HepG2 (cell line): Measurements from ENCODE around the gene WDR11. TPM values are rescaled to one million over a fixed set of nuclear protein-coding genes. Genes with fewer than 3 reads are reported as not detected.

Experiments
- ATAC-seq: fragments of 200-7000 bp; cut with Tn5 transposase; 3 replicates; pipeline ENCODE4 v1.9.1; 2020; ENCODE audit warnings: mild to moderate bottlenecking, moderate library complexity
- BruUV-seq: library from RNA; stranded (reverse); fragments of 400-500 nt; replicated peaks from 2 replicates; lab custom pipeline; 2021; lab: Mats Ljungman, UMichigan
- CTCF ChIA-PET: fragments of 300-600 bp; formaldehyde crosslinking; extraction: SDS; loops from one replicate; lab custom pipeline; 2021; ENCODE audit warnings: low total read pairs, inconsistent platforms, low intra/inter-chr PET ratio; lab: Yijun Ruan, JAX
- POLR2A ChIA-PET: fragments of 350-600 bp; sonication (Branson Sonifier 250); formaldehyde crosslinking; loops from one replicate; lab custom pipeline; 2020; ENCODE audit warnings: antibody characterized with exemption, inconsistent platforms; lab: Yijun Ruan, JAX
- DNase-seq: peaks from one replicate; pipeline ENCODE4 v3.0.0-alpha.2; 2015; ENCODE audit warnings: low spot score
- FAIRE-seq: peaks from 3 replicates; lab custom pipeline; 2011; peaks lifted over from hg19 to GRCh38; lab: Jason Lieb, UNC
- H2AFZ ChIP-seq: one replicate; pipeline ENCODE4 v1.6.1; 2011; ENCODE audit warnings: low read length, inconsistent platforms
- H3K27ac ChIP-seq: fragments of 300-600 bp; 3 replicates; pipeline ENCODE4 v1.8.0; 2011; ENCODE audit warnings: mixed run types, mild to moderate bottlenecking, mixed read lengths, low read length, inconsistent platforms; ENCODE audit not compliant: insufficient read depth; ENCODE audit errors: extremely low read length
- H3K27me3 ChIP-seq, 2 experiments: fragments of 200-600 bp in 1 of 2; 2 replicates in 1 of 2; 3 replicates in 1 of 2; pipeline versions ENCODE4 v1.6.0 to v1.8.0; 2011; ENCODE audit warnings: low read length in 2 of 2, mild to moderate bottlenecking in 2 of 2, moderate library complexity in 2 of 2, inconsistent platforms in 1 of 2; ENCODE audit not compliant: insufficient read depth in 2 of 2, control insufficient read depth in 1 of 2
- H3K36me3 ChIP-seq, 2 experiments: fragments of 200-600 bp in 1 of 2; replicated peaks in 1 of 2; 2 replicates in 1 of 2; 3 replicates in 1 of 2; pipeline versions ENCODE4 v1.5.1 to v1.8.0; 2011; ENCODE audit warnings: low read length in 2 of 2, inconsistent platforms in 1 of 2; ENCODE audit not compliant: insufficient read depth in 2 of 2, control insufficient read depth in 1 of 2
- H3K4me1 ChIP-seq: 2 replicates; pipeline ENCODE4 v1.5.1; 2012; ENCODE audit warnings: low read length, inconsistent platforms; ENCODE audit not compliant: insufficient read depth
- H3K4me2 ChIP-seq: 2 replicates; pipeline ENCODE4 v1.6.0; 2011; ENCODE audit warnings: low read depth, low read length, inconsistent platforms
- H3K4me3 ChIP-seq, 3 experiments: fragments of 200-600 bp in 1 of 3; sonication (generic), shearing (Covaris generic) in 1 of 3; replicated peaks in 1 of 3; 2 replicates each; pipeline ENCODE4 v1.5.1; 2011 to 2016; ENCODE audit warnings: low read length in 3 of 3, inconsistent platforms in 2 of 3, low read depth in 2 of 3, mild to moderate bottlenecking in 2 of 3, control low read depth in 1 of 3, mixed read lengths in 1 of 3; ENCODE audit not compliant: insufficient read depth in 1 of 3
- H3K79me2 ChIP-seq: one replicate; pipeline ENCODE4 v1.6.1; 2011; ENCODE audit warnings: low read length, inconsistent platforms; ENCODE audit not compliant: insufficient read depth
- H3K9ac ChIP-seq: 2 replicates; pipeline ENCODE4 v1.6.0; 2011; ENCODE audit warnings: mild to moderate bottlenecking, low read depth, low read length, inconsistent platforms; ENCODE audit not compliant: insufficient read depth
- H3K9me3 ChIP-seq: 2 replicates; pipeline ENCODE4 v1.5.1; 2012; ENCODE audit warnings: mild to moderate bottlenecking, low read length
- H4K20me1 ChIP-seq: 2 replicates; pipeline ENCODE4 v1.6.0; 2011; ENCODE audit warnings: inconsistent platforms, mild to moderate bottlenecking, low read length, moderate library complexity; ENCODE audit not compliant: insufficient read depth
- AGO1 ChIP-seq: fragments of 200-400 bp; formaldehyde crosslinking; IDR thresholded peaks from 2 replicates; pipeline ENCODE4 v1.6.1; 2017; ENCODE audit warnings: mild to moderate bottlenecking, low read depth, low read length, moderate library complexity; ENCODE audit not compliant: poor library complexity, severe bottlenecking
- DMAP1 ChIP-seq: IDR thresholded peaks from 2 replicates; pipeline ENCODE4 v1.6.1; 2016
- NONO ChIP-seq, 2 experiments: fragments of 450-650 bp in 1 of 2; sonication (generic) in 1 of 2; formaldehyde crosslinking in 1 of 2; IDR thresholded peaks in 1 of 2; conservative IDR thresholded peaks in 1 of 2; 2 replicates each; pipeline versions ENCODE4 v1.6.1 to v1.8.0; 2017 to 2022; ENCODE audit warnings: mild to moderate bottlenecking in 1 of 2, missing genetic modification reagents in 1 of 2, moderate library complexity in 1 of 2
- SMAD1 ChIP-seq: sonication (generic); formaldehyde crosslinking; IDR thresholded peaks from 2 replicates; pipeline ENCODE4 v1.4.0; 2020; ENCODE audit warnings: missing genetic modification reagents, low read depth, mild to moderate bottlenecking, borderline replicate concordance
- SRY ChIP-seq: sonication (generic); formaldehyde crosslinking; IDR thresholded peaks from 2 replicates; pipeline ENCODE4 v1.8.0; 2022; ENCODE audit warnings: mild to moderate bottlenecking, missing genetic modification reagents
- ZBTB7A ChIP-seq: sonication (generic); formaldehyde crosslinking; IDR thresholded peaks from 2 replicates; pipeline ENCODE4 v1.8.0; 2022; ENCODE audit warnings: mild to moderate bottlenecking, missing genetic modification reagents
- ZNF430 ChIP-seq: sonication (generic); formaldehyde crosslinking; IDR thresholded peaks from 2 replicates; pipeline ENCODE4 v1.9.0; 2021; ENCODE audit warnings: mild to moderate bottlenecking, missing genetic modification reagents
- ZNF570 ChIP-seq: sonication (generic); formaldehyde crosslinking; IDR thresholded peaks from 2 replicates; pipeline ENCODE4 v1.4.0; 2020; ENCODE audit warnings: mild to moderate bottlenecking, missing genetic modification reagents, borderline replicate concordance
- ZNF703 ChIP-seq: sonication (generic); formaldehyde crosslinking; IDR thresholded peaks from 2 replicates; pipeline ENCODE4 v1.5.1; 2020; ENCODE audit warnings: missing genetic modification reagents, mild to moderate bottlenecking, moderate library complexity, borderline replicate concordance
- ZNF792 ChIP-seq: IDR thresholded peaks from 2 replicates; pipeline ENCODE4 v1.6.1; 2016
- ZSCAN22 ChIP-seq: sonication (generic); formaldehyde crosslinking; IDR thresholded peaks from 2 replicates; pipeline ENCODE4 v1.4.0; 2020; ENCODE audit warnings: mild to moderate bottlenecking, missing genetic modification reagents
- WGBS: methylation state at CpG from one replicate; pipeline ENCODE4 v1.1.6; 2017; ENCODE audit warnings: low lambda C conversion rate; 5-methylcytosine and 5-hydroxymethylcytosine counted together
- in situ Hi-C: cut with HindIII; loops from 2 replicates; pipeline ENCODE4 v1.10.0; 2017; ENCODE audit warnings: low pct_unique_long_range_greater_than_20kb; ENCODE audit not compliant: extremely low pct_ligation_motif_present
- intact Hi-C: fragments of 100-400 bp; cut with micrococcal nuclease; formaldehyde crosslinking; loops from one replicate; pipeline ENCODE4 v1.10.0; 2022; ENCODE audit not compliant: unreplicated experiment
- polyA plus RNA-seq, 8 experiments: library from polyadenylated mRNA; depleted of rRNA in 3 of 8; stranded (reverse) in 7 of 8; unstranded in 1 of 8; fragments of >200 nt; fragmentation: Illumina TruSeq in 4 of 8; extraction: Trizol in 4 of 8; gene quantifications; 2 replicates each; pipeline versions ENCODE4 v1.2.1 to v1.2.3, GENCODE V29; 2011 to 2016; ENCODE audit warnings: low read depth in 4 of 8, missing spikeins in 1 of 8, mixed read lengths in 1 of 8; ENCODE audit not compliant: insufficient read depth in 1 of 8
- total RNA-seq, 5 experiments: library from RNA; depleted of rRNA; stranded (reverse); fragments of >200 nt; fragmentation: Illumina TruSeq; extraction: Trizol; gene quantifications; 2 replicates each; pipeline ENCODE4 v1.2.3, GENCODE V29; 2016; ENCODE audit warnings: low read depth in 1 of 5
- TF ChIP-seq, protein P1 (sequence below): sonication (generic); formaldehyde crosslinking; IDR thresholded peaks from 2 replicates; pipeline ENCODE4 v1.4.0; 2020; ENCODE audit warnings: missing genetic modification reagents, borderline replicate concordance
- TF ChIP-seq, protein P2 (sequence below): sonication (generic); formaldehyde crosslinking; IDR thresholded peaks from 2 replicates; pipeline ENCODE4 v1.5.0; 2020; ENCODE audit warnings: mild to moderate bottlenecking, missing genetic modification reagents, borderline replicate concordance
- TF ChIP-seq, protein P3 (sequence below): sonication (generic); formaldehyde crosslinking; IDR thresholded peaks from 2 replicates; pipeline ENCODE4 v1.4.0; 2020; ENCODE audit warnings: mild to moderate bottlenecking, low read depth, missing genetic modification reagents

WDR11 gene
- total and polyA plus RNA-seq, 2 of the 13 experiments (the other 11 are each of a cell fraction or from before 2014, with no cell fraction given), result 38.0 to 45.2 TPM

DNA sequence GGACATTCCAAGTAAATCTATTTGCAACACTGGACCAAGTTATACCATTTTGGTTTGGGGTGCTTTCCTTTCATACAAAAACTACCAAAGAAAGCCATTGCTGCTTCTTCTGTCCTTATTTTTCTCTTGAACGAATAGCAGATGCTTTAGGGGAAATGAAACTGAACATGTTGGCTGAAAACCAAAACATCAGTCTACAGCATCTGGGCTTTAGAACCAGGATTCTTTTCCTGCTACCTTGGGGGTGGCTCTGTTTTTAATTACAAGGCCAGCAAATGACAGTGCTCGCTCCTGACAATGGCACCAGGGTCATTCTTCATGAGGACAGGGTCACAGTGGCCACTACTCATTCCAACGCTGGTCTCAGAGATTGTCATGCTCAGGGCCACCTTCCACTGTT lies 80.3 kb downstream of the WDR11 start:
- intact Hi-C loops, result no loop called here
- Histone ChIP-seq H3K27me3 (peaks cover 1 to 9% of the 10 kb centered on the region in 2 experiments; a peak in 3 of 5 replicates), H3K4me2 (no peak overlapping the region), H3K4me1 (no peaks in the 10 kb centered on the region), H4K20me1 (no peaks in the 10 kb centered on the region), H3K9ac (no peak overlapping the region), H3K9me3 (no peaks in the 10 kb centered on the region), H3K79me2 (no peaks in the 10 kb centered on the region), H2AFZ (no peak overlapping the region)
- POLR2A ChIA-PET, result no interaction called here
- DNase-seq, result no peak
- CTCF ChIA-PET, result no interaction called here
- in situ Hi-C loops, result no loop called here
- FAIRE-seq, result no peak
- 9% methylated on average over 3 of the region's 3 CpGs for WGBS
- TF ChIP-seq ZNF703 (CRISPR knock-in tag) (no peak), ZNF430 (CRISPR knock-in tag) (no peak), ZSCAN22 (CRISPR knock-in tag) (no peak), DMAP1 (CRISPR knock-in tag) (no peak), ZNF570 (CRISPR knock-in tag) (no peak), AGO1 (no peak), ZNF792 (CRISPR knock-in tag) (no peak), SMAD1 (CRISPR knock-in tag) (no peak), SRY (no peak), ZBTB7A (CRISPR knock-in tag) (no peak), NONO (IDR thresholded peaks at IDR 0.05) (no peak), NONO (CRISPR knock-in tag; conservative IDR thresholded peaks at IDR 0.05) (no peak)
- TF ChIP-seq, protein P1, sequence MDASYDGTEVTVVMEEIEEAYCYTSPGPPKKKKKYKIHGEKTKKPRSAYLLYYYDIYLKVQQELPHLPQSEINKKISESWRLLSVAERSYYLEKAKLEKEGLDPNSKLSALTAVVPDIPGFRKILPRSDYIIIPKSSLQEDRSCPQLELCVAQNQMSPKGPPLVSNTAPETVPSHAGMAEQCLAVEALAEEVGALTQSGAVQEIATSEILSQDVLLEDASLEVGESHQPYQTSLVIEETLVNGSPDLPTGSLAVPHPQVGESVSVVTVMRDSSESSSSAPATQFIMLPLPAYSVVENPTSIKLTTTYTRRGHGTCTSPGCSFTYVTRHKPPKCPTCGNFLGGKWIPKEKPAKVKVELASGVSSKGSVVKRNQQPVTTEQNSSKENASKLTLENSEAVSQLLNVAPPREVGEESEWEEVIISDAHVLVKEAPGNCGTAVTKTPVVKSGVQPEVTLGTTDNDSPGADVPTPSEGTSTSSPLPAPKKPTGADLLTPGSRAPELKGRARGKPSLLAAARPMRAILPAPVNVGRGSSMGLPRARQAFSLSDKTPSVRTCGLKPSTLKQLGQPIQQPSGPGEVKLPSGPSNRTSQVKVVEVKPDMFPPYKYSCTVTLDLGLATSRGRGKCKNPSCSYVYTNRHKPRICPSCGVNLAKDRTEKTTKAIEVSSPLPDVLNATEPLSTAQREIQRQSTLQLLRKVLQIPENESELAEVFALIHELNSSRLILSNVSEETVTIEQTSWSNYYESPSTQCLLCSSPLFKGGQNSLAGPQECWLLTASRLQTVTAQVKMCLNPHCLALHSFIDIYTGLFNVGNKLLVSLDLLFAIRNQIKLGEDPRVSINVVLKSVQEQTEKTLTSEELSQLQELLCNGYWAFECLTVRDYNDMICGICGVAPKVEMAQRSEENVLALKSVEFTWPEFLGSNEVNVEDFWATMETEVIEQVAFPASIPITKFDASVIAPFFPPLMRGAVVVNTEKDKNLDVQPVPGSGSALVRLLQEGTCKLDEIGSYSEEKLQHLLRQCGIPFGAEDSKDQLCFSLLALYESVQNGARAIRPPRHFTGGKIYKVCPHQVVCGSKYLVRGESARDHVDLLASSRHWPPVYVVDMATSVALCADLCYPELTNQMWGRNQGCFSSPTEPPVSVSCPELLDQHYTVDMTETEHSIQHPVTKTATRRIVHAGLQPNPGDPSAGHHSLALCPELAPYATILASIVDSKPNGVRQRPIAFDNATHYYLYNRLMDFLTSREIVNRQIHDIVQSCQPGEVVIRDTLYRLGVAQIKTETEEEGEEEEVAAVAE (CRISPR knock-in tag), result no peak
- TF ChIP-seq, protein P2, sequence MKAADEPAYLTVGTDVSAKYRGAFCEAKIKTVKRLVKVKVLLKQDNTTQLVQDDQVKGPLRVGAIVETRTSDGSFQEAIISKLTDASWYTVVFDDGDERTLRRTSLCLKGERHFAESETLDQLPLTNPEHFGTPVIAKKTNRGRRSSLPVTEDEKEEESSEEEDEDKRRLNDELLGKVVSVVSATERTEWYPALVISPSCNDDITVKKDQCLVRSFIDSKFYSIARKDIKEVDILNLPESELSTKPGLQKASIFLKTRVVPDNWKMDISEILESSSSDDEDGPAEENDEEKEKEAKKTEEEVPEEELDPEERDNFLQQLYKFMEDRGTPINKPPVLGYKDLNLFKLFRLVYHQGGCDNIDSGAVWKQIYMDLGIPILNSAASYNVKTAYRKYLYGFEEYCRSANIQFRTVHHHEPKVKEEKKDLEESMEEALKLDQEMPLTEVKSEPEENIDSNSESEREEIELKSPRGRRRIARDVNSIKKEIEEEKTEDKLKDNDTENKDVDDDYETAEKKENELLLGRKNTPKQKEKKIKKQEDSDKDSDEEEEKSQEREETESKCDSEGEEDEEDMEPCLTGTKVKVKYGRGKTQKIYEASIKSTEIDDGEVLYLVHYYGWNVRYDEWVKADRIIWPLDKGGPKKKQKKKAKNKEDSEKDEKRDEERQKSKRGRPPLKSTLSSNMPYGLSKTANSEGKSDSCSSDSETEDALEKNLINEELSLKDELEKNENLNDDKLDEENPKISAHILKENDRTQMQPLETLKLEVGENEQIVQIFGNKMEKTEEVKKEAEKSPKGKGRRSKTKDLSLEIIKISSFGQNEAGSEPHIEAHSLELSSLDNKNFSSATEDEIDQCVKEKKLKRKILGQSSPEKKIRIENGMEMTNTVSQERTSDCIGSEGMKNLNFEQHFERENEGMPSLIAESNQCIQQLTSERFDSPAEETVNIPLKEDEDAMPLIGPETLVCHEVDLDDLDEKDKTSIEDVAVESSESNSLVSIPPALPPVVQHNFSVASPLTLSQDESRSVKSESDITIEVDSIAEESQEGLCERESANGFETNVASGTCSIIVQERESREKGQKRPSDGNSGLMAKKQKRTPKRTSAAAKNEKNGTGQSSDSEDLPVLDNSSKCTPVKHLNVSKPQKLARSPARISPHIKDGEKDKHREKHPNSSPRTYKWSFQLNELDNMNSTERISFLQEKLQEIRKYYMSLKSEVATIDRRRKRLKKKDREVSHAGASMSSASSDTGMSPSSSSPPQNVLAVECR (CRISPR knock-in tag), result no peak
- TF ChIP-seq, protein P3, sequence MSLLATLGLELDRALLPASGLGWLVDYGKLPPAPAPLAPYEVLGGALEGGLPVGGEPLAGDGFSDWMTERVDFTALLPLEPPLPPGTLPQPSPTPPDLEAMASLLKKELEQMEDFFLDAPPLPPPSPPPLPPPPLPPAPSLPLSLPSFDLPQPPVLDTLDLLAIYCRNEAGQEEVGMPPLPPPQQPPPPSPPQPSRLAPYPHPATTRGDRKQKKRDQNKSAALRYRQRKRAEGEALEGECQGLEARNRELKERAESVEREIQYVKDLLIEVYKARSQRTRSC (CRISPR knock-in tag), result no peak
- TF ChIP-seq, all 625 proteins: peak for 0
- no peak for ATAC-seq
- Histone ChIP-seq H3K36me3 (no peaks in the 10 kb centered on the region), H3K4me3 (no peak overlapping the region), H3K27ac (no peak overlapping the region)
- no TSS peak for BruUV-seq
